GM20000 (cell line): ENCODE results near the gene PTPRN2.
"Not testable (repeated sequence)": the region's sequence is repeated elsewhere in the genome, so short reads cannot be mapped to it uniquely, and the experiment has no call there.

Experiments used
- DNase-seq: peaks from one replicate; pipeline ENCODE4 v3.0.0; 2012; ENCODE audit warnings: low spot score
- TF ChIP-seq, protein P1 (sequence below): IDR thresholded peaks from 2 replicates; pipeline ENCODE4 v1.5.1; 2012; ENCODE audit warnings: mild to moderate bottlenecking, control low read depth; ENCODE audit errors: extremely low read depth, missing control alignments

The PTPRN2 gene

DNA sequence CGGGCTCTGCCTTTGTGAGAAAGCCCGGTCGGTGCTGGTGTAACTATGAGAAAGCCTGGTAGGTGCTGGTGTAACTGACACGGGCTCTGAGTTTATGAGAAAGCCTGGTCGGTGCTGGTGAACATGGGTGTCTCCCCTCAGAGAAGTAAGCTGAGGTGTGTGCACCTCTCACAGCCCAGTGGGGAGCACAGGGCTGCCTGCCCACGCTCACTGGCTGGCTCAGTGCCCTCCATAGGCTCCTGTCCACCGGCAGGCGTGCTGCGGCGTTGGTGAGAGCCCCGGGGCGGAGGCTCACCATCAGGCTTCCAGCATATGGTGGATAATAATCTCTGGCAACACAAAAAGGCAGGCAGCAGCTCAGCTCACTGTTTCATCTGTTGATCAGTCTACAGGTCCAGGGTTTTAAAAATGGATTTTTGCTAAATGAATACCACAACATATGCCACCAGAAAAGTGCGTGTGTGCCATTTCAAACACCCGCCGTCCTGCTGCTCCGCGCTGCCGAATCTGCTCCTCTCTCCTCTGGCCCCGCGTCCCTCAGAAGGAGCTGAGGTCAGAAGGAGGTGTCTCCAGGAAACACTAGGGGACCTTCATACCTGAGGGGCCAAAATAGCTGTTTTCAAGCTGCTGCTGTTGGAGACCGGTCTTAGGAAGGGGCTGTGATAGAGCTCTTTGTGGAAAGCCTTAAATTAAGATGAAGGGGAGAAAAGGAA, 885.2 kb downstream of the PTPRN2 start:
- TF ChIP-seq, protein P1, sequence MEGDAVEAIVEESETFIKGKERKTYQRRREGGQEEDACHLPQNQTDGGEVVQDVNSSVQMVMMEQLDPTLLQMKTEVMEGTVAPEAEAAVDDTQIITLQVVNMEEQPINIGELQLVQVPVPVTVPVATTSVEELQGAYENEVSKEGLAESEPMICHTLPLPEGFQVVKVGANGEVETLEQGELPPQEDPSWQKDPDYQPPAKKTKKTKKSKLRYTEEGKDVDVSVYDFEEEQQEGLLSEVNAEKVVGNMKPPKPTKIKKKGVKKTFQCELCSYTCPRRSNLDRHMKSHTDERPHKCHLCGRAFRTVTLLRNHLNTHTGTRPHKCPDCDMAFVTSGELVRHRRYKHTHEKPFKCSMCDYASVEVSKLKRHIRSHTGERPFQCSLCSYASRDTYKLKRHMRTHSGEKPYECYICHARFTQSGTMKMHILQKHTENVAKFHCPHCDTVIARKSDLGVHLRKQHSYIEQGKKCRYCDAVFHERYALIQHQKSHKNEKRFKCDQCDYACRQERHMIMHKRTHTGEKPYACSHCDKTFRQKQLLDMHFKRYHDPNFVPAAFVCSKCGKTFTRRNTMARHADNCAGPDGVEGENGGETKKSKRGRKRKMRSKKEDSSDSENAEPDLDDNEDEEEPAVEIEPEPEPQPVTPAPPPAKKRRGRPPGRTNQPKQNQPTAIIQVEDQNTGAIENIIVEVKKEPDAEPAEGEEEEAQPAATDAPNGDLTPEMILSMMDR, result no peak
- DNase-seq, result no peak

DNA sequence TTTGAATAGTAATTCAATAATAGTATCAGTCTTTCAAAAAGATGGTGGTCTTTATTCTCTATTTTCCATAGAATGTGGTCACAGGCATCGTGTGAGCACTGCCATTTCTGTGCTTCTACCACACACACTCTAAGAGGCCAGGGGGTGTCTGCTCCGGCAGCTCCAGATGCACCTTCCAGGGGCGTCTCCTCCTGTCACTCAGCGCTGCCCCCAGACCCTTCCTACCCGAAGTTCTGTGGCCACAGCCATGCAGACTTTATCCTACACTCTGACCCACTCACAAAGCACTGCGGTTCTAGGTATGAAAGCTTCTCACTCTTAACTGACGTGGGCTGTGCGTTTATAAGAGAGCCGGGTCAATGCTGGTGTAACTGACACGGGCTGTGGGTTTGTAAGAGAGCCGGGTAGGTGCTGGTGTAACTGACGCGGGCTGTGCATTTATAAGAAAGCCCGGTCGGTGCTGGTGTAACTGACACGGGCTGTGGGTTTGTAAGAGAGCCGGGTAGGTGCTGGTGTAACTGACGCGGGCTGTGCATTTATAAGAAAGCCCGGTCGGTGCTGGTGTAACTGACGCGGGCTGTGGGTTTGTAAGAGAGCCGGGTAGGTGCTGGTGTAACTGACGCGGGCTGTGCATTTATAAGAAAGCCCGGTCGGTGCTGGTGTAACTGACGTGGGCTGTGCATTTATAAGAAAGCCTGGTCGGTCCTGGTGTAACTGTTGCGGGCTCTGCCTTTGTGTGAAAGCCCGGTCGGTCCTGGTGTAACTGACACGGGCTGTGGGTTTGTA, 886.0 kb downstream of the PTPRN2 start:
- DNase-seq, result not testable (repeated sequence)

DNA sequence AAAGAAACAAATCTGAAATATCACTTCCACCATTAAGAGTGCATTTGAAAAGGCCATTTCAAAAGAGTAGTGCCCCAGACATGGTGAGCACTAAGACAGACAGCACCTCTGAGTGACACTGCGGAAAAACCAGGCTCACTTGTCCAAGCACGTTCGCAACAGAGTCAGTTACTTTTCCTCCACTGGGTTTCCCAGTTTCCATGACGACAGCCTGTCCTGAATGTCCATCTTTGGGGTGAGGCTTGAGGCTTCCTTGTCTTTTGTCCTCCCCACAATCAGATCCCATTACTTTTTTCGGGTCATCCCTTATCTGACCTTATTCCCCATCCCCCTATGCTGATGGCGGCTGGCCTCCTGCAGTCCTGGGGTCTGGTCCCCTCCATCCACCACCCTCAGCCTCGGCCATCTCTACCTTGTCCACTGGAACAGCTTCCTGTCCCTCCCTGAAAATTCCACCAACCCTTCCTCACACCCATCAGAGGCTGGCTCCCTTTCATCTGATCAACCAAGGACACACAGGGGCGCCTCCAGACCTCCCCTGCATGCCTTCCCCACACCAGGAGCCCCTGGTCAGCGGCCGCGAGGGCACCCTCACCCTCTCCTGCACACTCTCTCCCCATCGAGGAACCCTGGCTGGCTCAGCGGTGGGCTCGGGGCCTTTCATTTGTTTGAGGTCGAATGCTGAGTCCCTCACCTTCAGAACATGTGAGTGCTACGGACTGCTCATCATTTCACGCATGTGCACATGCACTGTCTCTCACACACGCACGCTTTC, 887.2 kb downstream of the PTPRN2 start:
- TF ChIP-seq, protein P1, result no peak
- no peak for DNase-seq

DNA sequence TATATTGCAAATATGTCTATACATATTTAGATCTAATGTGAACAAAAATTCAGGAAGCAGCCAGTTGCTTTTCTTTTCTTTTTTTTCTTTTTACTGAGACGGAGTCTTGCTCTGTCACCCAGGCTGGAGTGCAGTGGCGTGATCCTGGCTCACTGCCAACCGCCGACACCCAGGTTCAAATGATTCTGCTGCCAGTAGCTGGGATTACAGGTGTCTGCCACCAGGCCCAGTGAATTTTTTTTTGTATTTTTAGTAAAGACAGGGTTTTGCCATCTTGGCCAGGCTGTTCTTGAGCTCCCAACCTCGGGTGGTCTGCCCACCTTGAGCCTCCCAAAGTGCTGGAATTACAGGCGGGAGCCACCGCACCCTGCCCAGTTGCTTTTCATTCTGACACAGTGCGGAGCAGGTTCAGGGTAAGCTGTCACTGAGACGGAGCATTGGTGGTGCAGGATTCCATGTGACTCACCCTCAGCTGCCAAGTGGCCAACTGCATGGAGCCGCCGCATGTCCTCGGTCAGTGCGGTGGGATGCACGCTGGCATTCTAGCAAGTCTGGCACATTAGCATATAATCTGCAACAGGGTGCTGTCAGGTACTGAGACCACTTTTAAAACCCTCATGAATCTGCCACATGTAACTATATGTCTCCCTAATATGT, 888.1 kb downstream of the PTPRN2 start:
- TF ChIP-seq, protein P1, result no peak
- no peak for DNase-seq

DNA sequence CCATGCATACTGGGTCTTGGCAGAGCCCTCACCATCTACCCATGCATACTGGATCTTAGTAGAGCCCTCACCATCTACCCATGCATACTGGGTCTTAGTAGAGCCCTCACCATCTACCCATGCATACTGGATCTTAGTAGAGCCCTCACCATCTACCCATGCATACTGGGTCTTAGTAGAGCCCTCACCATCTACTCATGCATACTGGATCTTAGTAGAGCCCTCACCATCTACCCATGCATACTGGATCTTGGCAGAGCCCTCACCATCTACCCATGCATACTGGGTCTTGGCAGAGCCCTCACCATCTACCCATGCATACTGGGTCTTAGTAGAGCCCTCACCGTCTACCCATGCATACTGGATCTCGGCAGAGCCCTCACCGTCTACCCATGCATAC, 890.3 kb downstream of the PTPRN2 start:
- not testable (repeated sequence) for DNase-seq

DNA sequence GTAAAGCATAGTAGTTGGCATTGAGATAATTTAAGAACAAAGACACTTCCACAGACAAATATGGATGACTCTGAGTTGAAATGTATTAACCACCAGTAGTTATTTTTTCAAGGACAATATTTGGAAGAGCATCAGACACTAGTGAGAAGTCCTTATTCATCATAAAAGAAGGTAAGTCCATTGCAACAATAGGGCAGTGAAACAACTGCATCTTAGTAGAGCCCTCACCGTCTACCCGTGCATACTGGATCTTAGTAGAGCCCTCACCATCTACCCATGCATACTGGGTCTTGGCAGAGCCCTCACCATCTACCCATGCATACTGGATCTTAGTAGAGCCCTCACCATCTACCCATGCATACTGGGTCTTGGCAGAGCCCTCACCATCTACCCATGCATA, 892.0 kb downstream of the PTPRN2 start:
- not testable (repeated sequence) for DNase-seq

DNA sequence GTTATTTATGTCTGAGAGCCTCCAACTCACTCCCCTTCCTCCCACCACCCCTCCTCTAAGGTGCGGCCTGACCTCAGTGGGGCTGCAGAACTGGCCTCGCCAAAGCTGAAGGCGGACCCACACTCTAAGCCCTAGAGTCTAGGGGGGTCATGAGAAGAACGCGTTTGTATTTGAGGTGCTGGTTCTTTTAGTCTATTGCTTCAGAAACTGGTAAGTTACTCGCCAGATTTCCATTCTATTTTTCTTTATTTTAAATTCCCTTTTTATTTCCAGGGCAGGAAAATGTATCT, 893.3 kb downstream of the PTPRN2 start:
- no peak for DNase-seq
- TF ChIP-seq, protein P1, result no peak

DNA sequence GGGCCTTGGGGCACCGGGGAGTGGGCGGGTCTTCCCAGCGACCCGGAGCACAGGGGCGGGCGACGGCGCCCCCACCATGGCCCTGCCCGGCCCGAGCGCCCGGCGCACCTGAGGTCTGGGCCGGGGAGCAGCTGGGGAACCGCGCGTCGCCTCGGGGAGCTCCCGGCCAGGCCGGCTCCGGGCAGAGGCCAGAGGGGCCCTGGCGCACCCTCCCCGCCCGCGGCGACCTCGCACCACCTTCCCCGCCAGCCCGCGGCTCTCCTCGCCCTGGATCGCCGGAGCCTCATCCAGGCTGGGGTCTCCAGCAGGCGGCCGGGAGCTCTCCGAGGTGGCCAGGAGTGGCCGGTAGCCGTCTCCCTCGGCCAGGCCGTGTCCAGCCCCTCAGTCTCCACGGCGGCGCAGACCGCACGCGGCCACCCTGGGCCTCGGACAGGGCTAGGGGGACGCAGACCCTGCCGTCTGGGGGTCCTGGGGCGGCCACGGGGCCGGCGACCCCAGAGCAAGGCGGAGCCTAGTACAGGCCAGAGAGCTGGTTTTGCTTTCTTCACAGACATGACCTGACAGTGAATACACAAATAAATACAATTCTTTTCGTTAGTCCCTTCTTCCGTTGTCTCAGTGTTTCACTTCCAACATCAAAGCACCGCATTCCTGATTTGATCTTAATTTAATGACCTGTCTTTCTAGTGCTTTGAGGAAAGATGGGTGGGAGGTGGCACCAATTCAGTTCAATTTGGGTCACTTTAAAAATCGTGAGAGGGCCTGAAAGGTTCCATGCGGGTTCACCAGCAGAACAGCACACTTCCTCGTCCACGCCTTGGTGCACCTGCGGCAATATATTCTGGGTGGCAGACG, 893.9 kb downstream of the PTPRN2 start:
- TF ChIP-seq, protein P1, result no peak
- no peak for DNase-seq
